H1 (cell line): ENCODE data around the gene HECTD1. TPM values are rescaled to one million over a fixed set of nuclear protein-coding genes. Genes with fewer than 3 reads are reported as not detected.

Experiments used
- CTCF ChIA-PET: fragments of 300-600 bp; sonication (Branson Sonifier 250); formaldehyde crosslinking; loops from one replicate; lab custom pipeline; 2021; ENCODE audit not compliant: partially characterized antibody; lab: Charles Lee
- POLR2A ChIA-PET: fragments of 300-600 bp; sonication (Branson Sonifier 250); formaldehyde crosslinking; loops from one replicate; lab custom pipeline; 2021; ENCODE audit warnings: inconsistent platforms; ENCODE audit not compliant: partially characterized antibody; lab: Charles Lee
- DNase-seq, 2 experiments: peaks; one replicate each; pipeline versions ENCODE4 v3.0.0 to v3.0.0-alpha.2; 2010 to 2022; ENCODE audit warnings: low spot score in 2 of 2, low read depth in 1 of 2, mixed read lengths in 1 of 2
- FAIRE-seq: peaks from 2 replicates; lab custom pipeline; 2011; peaks lifted over from hg19 to GRCh38; lab: Jason Lieb, UNC
- H2AFZ ChIP-seq: 2 replicates; pipeline ENCODE4 v1.8.1; 2012; ENCODE audit warnings: low read length, inconsistent platforms
- H2AK5ac ChIP-seq: 2 replicates; pipeline ENCODE4 v1.6.1; 2013; ENCODE audit warnings: low read depth, low read length
- H2BK120ac ChIP-seq: replicated peaks from 2 replicates; pipeline ENCODE3; 2013; ENCODE audit warnings: low read depth, low read length, inconsistent platforms
- H2BK12ac ChIP-seq: 2 replicates; pipeline ENCODE4 v1.6.1; 2013; ENCODE audit warnings: low read depth, low read length
- H2BK15ac ChIP-seq: 2 replicates; pipeline ENCODE4 v1.6.1; 2013; ENCODE audit warnings: low read length
- H2BK20ac ChIP-seq: 2 replicates; pipeline ENCODE4 v1.6.1; 2013; ENCODE audit warnings: low read length
- H2BK5ac ChIP-seq: 2 replicates; pipeline ENCODE4 v1.6.1; 2013; ENCODE audit warnings: low read depth, low read length
- H3K14ac ChIP-seq: 2 replicates; pipeline ENCODE4 v1.6.1; 2013; ENCODE audit warnings: inconsistent platforms; ENCODE audit not compliant: insufficient read length
- H3K18ac ChIP-seq: 2 replicates; pipeline ENCODE4 v1.6.1; 2013; ENCODE audit warnings: low read length; ENCODE audit errors: extremely low read depth
- H3K23ac ChIP-seq: 2 replicates; pipeline ENCODE4 v1.6.1; 2013; ENCODE audit warnings: inconsistent platforms; ENCODE audit not compliant: insufficient read length
- H3K23me2 ChIP-seq: 2 replicates; pipeline ENCODE4 v1.6.1; 2013; ENCODE audit warnings: low read depth, low read length
- H3K27ac ChIP-seq: 2 replicates; pipeline ENCODE4 v1.6.1; 2011; ENCODE audit warnings: low read depth, low read length, inconsistent platforms
- H3K27me3 ChIP-seq, 4 experiments: replicated peaks in 1 of 4; 1 replicate in 1 of 4; 2 replicates in 3 of 4; pipeline versions ENCODE4 v1.6.1 to v1.8.1; 2011 to 2013; ENCODE audit warnings: low read length in 3 of 4, mild to moderate bottlenecking in 3 of 4, inconsistent platforms in 2 of 4, mixed read lengths in 2 of 4, moderate library complexity in 1 of 4; ENCODE audit not compliant: control insufficient read depth in 3 of 4, insufficient read depth in 3 of 4; ENCODE audit errors: extremely low read depth in 1 of 4
- H3K36me3 ChIP-seq, 4 experiments: 2 replicates each; pipeline versions ENCODE4 v1.6.1 to v1.8.1; 2011 to 2013; ENCODE audit warnings: mild to moderate bottlenecking in 4 of 4, low read length in 3 of 4, moderate library complexity in 2 of 4, control low read depth in 1 of 4, inconsistent platforms in 1 of 4; ENCODE audit not compliant: insufficient read depth in 4 of 4, control insufficient read depth in 2 of 4
- H3K4ac ChIP-seq: replicated peaks from 2 replicates; pipeline ENCODE3; 2013; ENCODE audit warnings: low read length, low read depth, mixed read lengths, inconsistent platforms; ENCODE audit not compliant: insufficient read length
- H3K4me1 ChIP-seq, 4 experiments: replicated peaks in 1 of 4; 1 replicate in 1 of 4; 2 replicates in 3 of 4; pipeline versions ENCODE4 v1.6.1 to v1.8.1; 2011 to 2013; ENCODE audit warnings: low read length in 3 of 4, inconsistent platforms in 2 of 4, mixed read lengths in 1 of 4; ENCODE audit not compliant: insufficient read depth in 4 of 4, control insufficient read depth in 3 of 4
- H3K4me2 ChIP-seq, 2 experiments: 2 replicates each; pipeline versions ENCODE4 v1.6.1 to v1.8.1; 2011 to 2013; ENCODE audit warnings: low read depth in 2 of 2, low read length in 2 of 2, control low read depth in 1 of 2, inconsistent platforms in 1 of 2, mild to moderate bottlenecking in 1 of 2; ENCODE audit not compliant: insufficient read depth in 1 of 2
- H3K4me3 ChIP-seq, 4 experiments: fragments of 200-600, 300-600 bp in 1 of 4; sonication (generic), shearing (Covaris generic), sonication (Bioruptor Twin) in 1 of 4; 2 replicates each; pipeline versions ENCODE4 v1.5.1 to v1.8.1; 2011 to 2016; ENCODE audit warnings: low read length in 4 of 4, low read depth in 3 of 4, control low read depth in 2 of 4, inconsistent platforms in 2 of 4, mild to moderate bottlenecking in 2 of 4, mixed read lengths in 1 of 4, moderate library complexity in 1 of 4; ENCODE audit not compliant: insufficient read depth in 2 of 4; ENCODE audit errors: extremely low read depth in 1 of 4
- H3K56ac ChIP-seq: replicated peaks from 2 replicates; pipeline ENCODE3; 2013; ENCODE audit warnings: low read depth, mild to moderate bottlenecking, mixed read lengths, low read length, inconsistent platforms; ENCODE audit not compliant: insufficient read length
- H3K79me1 ChIP-seq: 2 replicates; pipeline ENCODE4 v1.6.1; 2013; ENCODE audit warnings: low read depth, low read length, control low read depth
- H3K79me2 ChIP-seq, 2 experiments: 2 replicates each; pipeline versions ENCODE4 v1.6.1 to v1.8.1; 2012 to 2013; ENCODE audit warnings: low read length in 2 of 2, mild to moderate bottlenecking in 2 of 2, inconsistent platforms in 1 of 2; ENCODE audit not compliant: insufficient read depth in 2 of 2, control insufficient read depth in 1 of 2
- H3K9ac ChIP-seq, 4 experiments: replicated peaks in 1 of 4; 1 replicate in 1 of 4; 2 replicates in 3 of 4; pipeline versions ENCODE4 v1.6.1 to v1.8.1; 2011 to 2013; ENCODE audit warnings: low read depth in 3 of 4, low read length in 3 of 4, control low read depth in 2 of 4, mild to moderate bottlenecking in 2 of 4, moderate library complexity in 2 of 4, inconsistent platforms in 1 of 4; ENCODE audit errors: extremely low read depth in 1 of 4
- H3K9me3 ChIP-seq, 2 experiments: 2 replicates each; pipeline versions ENCODE4 v1.6.1 to v1.8.1; 2012 to 2013; ENCODE audit warnings: mild to moderate bottlenecking in 2 of 2, moderate library complexity in 2 of 2, control low read depth in 1 of 2, inconsistent platforms in 1 of 2, low read depth in 1 of 2, low read length in 1 of 2, mixed read lengths in 1 of 2; ENCODE audit not compliant: insufficient read depth in 2 of 2
- H4K20me1 ChIP-seq, 2 experiments: replicated peaks in 1 of 2; 2 replicates each; pipeline versions ENCODE3 to v1.8.1; 2011 to 2013; ENCODE audit warnings: inconsistent platforms in 2 of 2, low read length in 2 of 2, mild to moderate bottlenecking in 1 of 2; ENCODE audit not compliant: insufficient read depth in 2 of 2, control insufficient read depth in 1 of 2
- H4K5ac ChIP-seq: 2 replicates; pipeline ENCODE4 v1.6.1; 2013; ENCODE audit warnings: low read length, low read depth, mixed read lengths, inconsistent platforms; ENCODE audit not compliant: insufficient read length
- H4K8ac ChIP-seq: 2 replicates; pipeline ENCODE4 v1.8.0; 2013; ENCODE audit warnings: mild to moderate bottlenecking, moderate library complexity, low read length, inconsistent platforms; ENCODE audit not compliant: insufficient read depth; ENCODE audit errors: extremely low read depth
- H4K91ac ChIP-seq: replicated peaks from 2 replicates; pipeline ENCODE3; 2013; ENCODE audit warnings: low read length, mixed read lengths, inconsistent platforms; ENCODE audit not compliant: insufficient read length
- BCL11A ChIP-seq, 2 experiments: IDR thresholded peaks; one replicate each; pipeline ENCODE4 v1.6.1; 2011; ENCODE audit warnings: low read depth in 2 of 2, low read length in 2 of 2, mild to moderate bottlenecking in 2 of 2
- CEBPB ChIP-seq: IDR thresholded peaks from 2 replicates; pipeline ENCODE4 v1.6.1; 2012; ENCODE audit warnings: low read depth, low read length
- CTBP2 ChIP-seq: IDR thresholded peaks from 2 replicates; pipeline ENCODE4 v1.7.0; 2011; ENCODE audit warnings: borderline replicate concordance, mild to moderate bottlenecking, moderate library complexity, mixed read lengths, low read length; ENCODE audit not compliant: insufficient read depth, insufficient read length
- GABPA ChIP-seq: IDR thresholded peaks from 2 replicates; pipeline ENCODE4 v1.6.1; 2011; ENCODE audit warnings: mild to moderate bottlenecking, low read length, moderate library complexity, borderline replicate concordance; ENCODE audit not compliant: insufficient read depth
- MAX ChIP-seq: IDR thresholded peaks from 2 replicates; pipeline ENCODE4 v1.6.1; 2012; ENCODE audit warnings: inconsistent platforms
- PHF8 ChIP-seq: fragments of 200-600 bp; sonication (generic); conservative IDR thresholded peaks from 2 replicates; pipeline ENCODE4 v1.7.1; 2012; ENCODE audit warnings: low read depth, mild to moderate bottlenecking, inconsistent platforms, low read length, moderate library complexity
- POLR2A ChIP-seq, 2 experiments: IDR thresholded peaks; 1 replicate in 1 of 2; 2 replicates in 1 of 2; pipeline ENCODE4 v1.6.1; 2011; ENCODE audit warnings: low read depth in 2 of 2, low read length in 2 of 2, mild to moderate bottlenecking in 2 of 2; ENCODE audit errors: control extremely low read depth in 1 of 2
- POU5F1 ChIP-seq: IDR thresholded peaks from 2 replicates; pipeline ENCODE4 v1.6.1; 2011; ENCODE audit warnings: low read depth, mild to moderate bottlenecking, low read length, moderate library complexity
- RFX5 ChIP-seq: IDR thresholded peaks from 2 replicates; pipeline ENCODE4 v1.6.1; 2011; ENCODE audit warnings: low read depth, low read length, improper control_type of control experiment, borderline replicate concordance
- RXRA ChIP-seq: IDR thresholded peaks from 2 replicates; pipeline ENCODE4 v1.6.1; 2011; ENCODE audit warnings: low read depth, mild to moderate bottlenecking, low read length, moderate library complexity; ENCODE audit not compliant: insufficient read depth
- SP2 ChIP-seq: IDR thresholded peaks from 2 replicates; pipeline ENCODE4 v1.6.1; 2012; ENCODE audit warnings: mild to moderate bottlenecking, low read length, inconsistent platforms
- SUZ12 ChIP-seq: fragments of 200-600 bp; sonication (generic); IDR thresholded peaks from 2 replicates; pipeline ENCODE4 v1.6.1; 2012; ENCODE audit warnings: mild to moderate bottlenecking, inconsistent platforms, low read length, moderate library complexity, mixed read lengths
- TAF1 ChIP-seq: IDR thresholded peaks from 2 replicates; pipeline ENCODE4 v1.6.1; 2011; ENCODE audit warnings: mild to moderate bottlenecking, low read depth, low read length
- YY1 ChIP-seq: IDR thresholded peaks from 2 replicates; pipeline ENCODE4 v1.6.1; 2011; ENCODE audit warnings: low read depth, mild to moderate bottlenecking, low read length
- WGBS, 2 experiments: shearing (Covaris generic) in 1 of 2; methylation state at CpG; one replicate each; pipeline versions ENCODE4 v1.1.6 to v1.1.7; 2013 to 2015; ENCODE audit warnings: low lambda C conversion rate in 2 of 2, mixed read lengths in 2 of 2, inconsistent platforms in 1 of 2, low coverage in 1 of 2, missing lambda C conversion rate in 1 of 2; ENCODE audit not compliant: insufficient replicate concordance in 2 of 2, insufficient coverage in 1 of 2, insufficient read length in 1 of 2; ENCODE audit errors: extremely low coverage in 1 of 2, missing lambda C conversion rate in 1 of 2; 5-methylcytosine and 5-hydroxymethylcytosine counted together
- polyA plus RNA-seq, 7 experiments: library from polyadenylated mRNA; depleted of rRNA in 3 of 7; stranded (reverse) in 5 of 7; unstranded in 2 of 7; fragments of >200 nt in 5 of 7; fragments of 200-250 nt in 2 of 7; gene quantifications; 1 replicate in 5 of 7; 2 replicates in 1 of 7; 4 replicates in 1 of 7; pipeline versions ENCODE4 v1.2.1 to v1.2.3, GENCODE V29; 2011 to 2013; ENCODE audit warnings: missing spikeins in 2 of 7, mixed read lengths in 2 of 7
- total RNA-seq: library from RNA; stranded (reverse); fragmentation: NEBNext Ultra II Directional; extraction: Animal tissue kit (Norgen Biotek cat#: 25700); gene quantifications from 2 replicates; pipeline ENCODE4 v1.2.1, GENCODE V29; 2021

The HECTD1 gene
- total and polyA plus RNA-seq, 2 of the 8 experiments (the other 6 are each of a cell fraction or from before 2014, with no cell fraction given) = 44.7 to 105 TPM

DNA sequence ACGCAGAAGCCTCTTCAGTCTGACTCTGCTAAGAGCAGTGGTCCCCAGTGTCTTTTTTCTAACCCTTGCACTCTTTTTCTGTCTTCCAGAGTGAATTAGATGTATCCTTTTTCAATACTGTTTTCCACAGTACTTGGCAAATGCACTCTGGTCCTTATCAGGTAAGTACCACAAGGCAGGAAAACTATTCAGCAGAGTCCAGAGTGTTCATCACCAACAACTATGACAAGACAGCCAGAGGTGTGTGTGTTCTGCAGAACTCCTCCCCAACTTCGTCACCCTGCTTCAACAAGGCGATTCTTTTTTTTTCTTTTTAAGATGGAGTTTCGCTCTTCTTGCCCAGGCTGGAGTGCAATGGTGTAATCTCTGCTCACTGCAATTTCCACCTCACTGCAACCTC is 127.1 kb downstream of the HECTD1 start:
- no peak overlapping the region for H2AFZ ChIP-seq
- no peak overlapping the region for H3K14ac ChIP-seq
- H2BK20ac ChIP-seq = no peak overlapping the region
- H3K4me3 ChIP-seq = no peak overlapping the region
- no peak overlapping the region for H4K8ac ChIP-seq
- H3K4me1 ChIP-seq = no peaks in the 10 kb centered on the region
- ChIA-PET POLR2A (no interaction called here), CTCF (interaction anchor here (0.7 kb wide), 1 partner anchor 10 kb away, joined by 3 read pairs; no protein-coding TSS in a partner anchor)
- H3K9ac ChIP-seq = no peak overlapping the region
- no peak overlapping the region for H2BK120ac ChIP-seq
- H3K9me3 ChIP-seq = no peaks in the 10 kb centered on the region
- DNase-seq (peak in 1 of 2 experiments; percentile 17), FAIRE-seq (no peak)
- H2AK5ac ChIP-seq = no peak overlapping the region
- H3K27ac ChIP-seq = no peak overlapping the region
- no peak overlapping the region for H2BK12ac ChIP-seq
- H3K4ac ChIP-seq = no peak overlapping the region
- H3K18ac ChIP-seq = no peak overlapping the region
- H3K27me3 ChIP-seq = no peaks in the 10 kb centered on the region
- H4K20me1 ChIP-seq = no peaks in the 10 kb centered on the region
- no peaks in the 10 kb centered on the region; the same call in 1 of the 2 replicates for H3K23me2 ChIP-seq
- H3K36me3 ChIP-seq = no peaks in the 10 kb centered on the region
- H3K23ac ChIP-seq = no peak overlapping the region
- no peak overlapping the region for H3K4me2 ChIP-seq
- no peaks in the 10 kb centered on the region for H3K79me2 ChIP-seq
- H3K79me1 ChIP-seq = no peaks in the 10 kb centered on the region; the same call in 1 of the 2 replicates
- no peak overlapping the region for H3K56ac ChIP-seq
- no peak overlapping the region for H4K91ac ChIP-seq
- no peak overlapping the region for H2BK5ac ChIP-seq
- no peak overlapping the region for H2BK15ac ChIP-seq
- no peak for TF ChIP-seq CTBP2
- TF ChIP-seq BCL11A (IDR thresholded peaks at IDR 0.05; ENCODE audit: low read depth in 2 of 2, low read length in 2 of 2) = no peak
- TF ChIP-seq SP2 = no peak
- no peak for TF ChIP-seq CEBPB
- TF ChIP-seq MAX = no peak
- no peak for TF ChIP-seq RXRA
- TF ChIP-seq POU5F1 = no peak
- no peak for TF ChIP-seq SUZ12
- no peak for TF ChIP-seq POLR2A (IDR thresholded peaks at IDR 0.05; ENCODE audit: control extremely low read depth in 1 of 2, low read depth in 2 of 2, low read length in 2 of 2)
- TF ChIP-seq RFX5 = no peak
- TF ChIP-seq TAF1 = no peak
- no peak for TF ChIP-seq GABPA
- no peak for TF ChIP-seq PHF8
- TF ChIP-seq YY1 = no peak
- TF ChIP-seq, all 59 proteins: peak for 0
- WGBS, 2 experiments = 85% methylated on average over 4 of the region's 4 CpGs; no CpG with 5 or more reads in 1 of the 2 experiments
- H4K5ac ChIP-seq = no peak overlapping the region
